Measurements from ENCODE around the gene IFTAP.

DNA sequence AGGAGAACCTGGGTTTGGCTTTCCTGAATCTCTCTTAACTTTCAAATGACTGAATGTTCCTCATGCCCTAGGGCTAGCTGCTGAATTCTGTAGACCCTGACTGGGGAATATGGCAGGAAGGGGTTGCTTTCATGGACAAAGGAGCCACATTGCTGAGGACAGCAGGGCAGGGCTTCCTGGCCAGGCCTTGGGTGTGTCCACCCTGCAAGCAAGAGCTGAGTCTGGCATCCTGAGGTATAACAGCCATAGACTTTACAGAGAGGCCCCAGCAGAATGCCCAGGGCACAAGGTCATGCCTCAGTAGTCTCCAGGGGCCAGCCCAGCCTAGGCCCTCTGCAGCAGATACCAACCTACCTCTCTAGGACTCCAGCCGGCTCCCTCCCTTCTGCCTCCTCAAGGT, 105.9 kb downstream of the IFTAP start:
- no peak for TF ChIP-seq POLR2A (IDR thresholded peaks at IDR 0.05; ENCODE audit: low read length)
- no peak for TF ChIP-seq GATA1 (IDR thresholded peaks at IDR 0.05; ENCODE audit: low read depth, low read length)

Data from erythroblast (primary cell).